ENCODE results near the gene OR56A4.
"Not testable (repeated sequence)": the region's sequence is repeated elsewhere in the genome, so short reads cannot be mapped to it uniquely, and the experiment has no call there.

Gene OR56A4

DNA sequence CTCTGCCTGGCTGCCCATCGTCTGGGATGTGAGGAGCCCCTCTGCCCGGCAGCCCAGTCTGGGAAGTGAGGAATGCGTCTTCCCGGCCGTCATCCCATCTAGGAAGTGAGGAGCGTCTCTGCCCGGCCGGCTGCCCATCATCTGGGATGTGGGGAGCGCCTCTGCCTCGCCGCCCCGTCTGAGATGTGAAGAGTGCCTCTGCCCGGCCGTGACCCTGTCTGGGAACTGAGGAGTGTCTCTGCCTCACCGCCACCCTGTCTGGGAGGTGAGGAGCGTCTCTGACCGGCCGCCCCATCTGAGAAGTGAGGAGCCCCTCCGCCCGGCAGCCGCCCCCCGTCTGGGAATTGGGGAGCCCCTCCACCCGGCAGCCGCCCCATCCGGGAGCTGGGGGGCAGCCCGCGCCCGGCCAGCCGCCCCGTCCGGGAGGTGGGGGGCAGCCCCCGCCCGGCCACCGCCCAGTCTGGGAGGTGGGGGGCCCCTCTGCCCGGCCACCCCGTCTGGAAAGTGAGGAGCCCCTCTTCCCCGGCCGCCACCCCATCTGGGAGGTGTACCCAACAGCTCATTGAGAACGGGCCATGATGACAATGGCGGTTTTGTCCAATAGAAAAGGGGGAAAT lies 45.9 kb downstream of the OR56A4 start:
- DNase-seq = not testable (repeated sequence)

DNA sequence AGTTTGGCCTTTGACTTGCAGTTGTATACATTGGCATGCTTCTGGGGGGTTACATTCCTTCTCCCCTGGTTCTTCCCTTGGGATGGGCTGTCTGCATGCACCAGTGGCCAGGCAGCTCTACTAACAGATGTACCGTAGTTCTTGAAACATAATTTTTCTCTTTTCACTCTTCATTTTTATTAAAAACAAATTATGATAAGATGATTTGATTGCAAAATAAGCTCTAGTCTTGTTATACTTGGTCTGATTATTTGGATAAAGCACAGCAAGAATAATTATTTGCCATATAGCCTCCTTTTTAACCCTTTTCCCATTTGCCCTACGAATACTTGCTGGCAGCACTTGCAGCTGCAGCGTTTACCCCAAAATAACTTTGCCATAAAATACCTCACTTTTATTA lies 51.2 kb downstream of the OR56A4 start:
- DNase-seq = no peak

Data from fibroblast of skin of back (primary cell).